GM23338 (cell line): ENCODE data around the gene ATP6V1F. TPM values are rescaled to one million over a fixed set of nuclear protein-coding genes. Genes with fewer than 3 reads are reported as not detected.

Experiments used
- ATAC-seq: fragments of 200-7000 bp; cut with Tn5 transposase; 3 replicates; pipeline ENCODE4 v1.9.1; 2020
- DNase-seq: peaks from one replicate; pipeline ENCODE4 v3.0.0-alpha.2; 2015; ENCODE audit warnings: low spot score
- H2AFZ ChIP-seq: fragments of 200-600 bp; sonication (generic); 2 replicates; pipeline ENCODE4 v1.8.0; 2016; ENCODE audit warnings: antibody characterized with exemption, mild to moderate bottlenecking, moderate library complexity
- H3F3A ChIP-seq: fragments of 200-600 bp; sonication (generic); replicated peaks from 2 replicates; pipeline ENCODE4 v1.8.0; 2017; ENCODE audit warnings: antibody characterized with exemption, mixed run types, low read depth
- H3K27ac ChIP-seq: fragments of 200-600 bp; sonication (generic); 2 replicates; pipeline ENCODE4 v1.6.1; 2016; ENCODE audit warnings: low read depth
- H3K27me3 ChIP-seq: fragments of 200-600 bp; sonication (generic); 2 replicates; pipeline ENCODE4 v1.8.0; 2016; ENCODE audit warnings: mild to moderate bottlenecking, mixed run types, moderate library complexity; ENCODE audit not compliant: insufficient read depth
- H3K36me3 ChIP-seq: fragments of 200-600 bp; sonication (generic); 2 replicates; pipeline ENCODE4 v1.8.0; 2016; ENCODE audit warnings: mild to moderate bottlenecking; ENCODE audit not compliant: insufficient read depth
- H3K4me1 ChIP-seq: fragments of 200-600 bp; sonication (generic); 2 replicates; pipeline ENCODE4 v1.8.0; 2016; ENCODE audit warnings: mild to moderate bottlenecking, moderate library complexity; ENCODE audit not compliant: insufficient read depth
- H3K4me2 ChIP-seq: fragments of 200-600 bp; sonication (generic); 2 replicates; pipeline ENCODE4 v1.7.1; 2017; ENCODE audit warnings: mixed run types
- H3K4me3 ChIP-seq: fragments of 200-600 bp; sonication (generic); 2 replicates; pipeline ENCODE4 v1.6.1; 2016; ENCODE audit warnings: mixed run types
- H3K79me2 ChIP-seq: fragments of 200-600 bp; sonication (generic); replicated peaks from 2 replicates; pipeline ENCODE4 v1.8.0; 2017; ENCODE audit warnings: mild to moderate bottlenecking; ENCODE audit not compliant: insufficient read depth
- H3K9me2 ChIP-seq: fragments of 200-600 bp; sonication (generic); 2 replicates; pipeline ENCODE4 v1.8.0; 2017; ENCODE audit not compliant: insufficient read depth
- H4K20me1 ChIP-seq: fragments of 200-600 bp; sonication (generic); replicated peaks from 2 replicates; pipeline ENCODE4 v1.8.0; 2017; ENCODE audit warnings: mild to moderate bottlenecking; ENCODE audit not compliant: insufficient read depth
- H3K27ac Mint-ChIP-seq: 2 replicates; pipeline ENCODE4 v1.8.0; 2020; ENCODE audit warnings: inconsistent platforms, mild to moderate bottlenecking, moderate library complexity, mixed read lengths
- H3K27me3 Mint-ChIP-seq: 3 replicates; pipeline ENCODE4 v1.8.0; 2022; ENCODE audit warnings: low read depth, mild to moderate bottlenecking, moderate library complexity, mixed read lengths, inconsistent platforms; ENCODE audit not compliant: insufficient read depth, poor library complexity
- H3K36me3 Mint-ChIP-seq: 3 replicates; pipeline ENCODE4 v1.8.0; 2021; ENCODE audit warnings: low read depth, mild to moderate bottlenecking, inconsistent platforms, moderate library complexity, mixed read lengths
- H3K4me1 Mint-ChIP-seq: 3 replicates; pipeline ENCODE4 v1.8.0; 2020; ENCODE audit warnings: mild to moderate bottlenecking, inconsistent platforms, mixed read lengths
- H3K4me3 Mint-ChIP-seq: 3 replicates; pipeline ENCODE4 v1.8.0; 2021; ENCODE audit warnings: moderate library complexity, mild to moderate bottlenecking, inconsistent platforms, mixed read lengths
- H3K9me3 Mint-ChIP-seq: 3 replicates; pipeline ENCODE4 v1.8.0; 2020; ENCODE audit warnings: moderate library complexity, mild to moderate bottlenecking, inconsistent platforms, mixed read lengths
- CREB1 ChIP-seq: fragments of 250-450 bp; sonication (Bioruptor Pico); IDR thresholded peaks from 2 replicates; pipeline ENCODE4 v1.5.0; 2020; ENCODE audit warnings: low read depth, mild to moderate bottlenecking, moderate library complexity
- CTCF ChIP-seq, 2 experiments: fragments of 200-600 bp in 1 of 2; sonication (generic) in 1 of 2; conservative IDR thresholded peaks; 2 replicates each; pipeline versions ENCODE4 v1.5.1 to v1.6.1; 2016 to 2017; ENCODE audit warnings: antibody characterized with exemption in 2 of 2, low read depth in 2 of 2, mild to moderate bottlenecking in 2 of 2, moderate library complexity in 1 of 2
- ETS1 ChIP-seq: IDR thresholded peaks from 2 replicates; pipeline ENCODE4 v1.6.1; 2016; ENCODE audit warnings: antibody characterized with exemption
- EZH2 ChIP-seq: fragments of 200-600 bp; sonication (generic); IDR thresholded peaks from one replicate; pipeline ENCODE4 v1.8.0; 2017; ENCODE audit warnings: antibody characterized with exemption, mild to moderate bottlenecking, low read depth; ENCODE audit not compliant: unreplicated experiment
- EZH2phosphoT487 ChIP-seq: fragments of 200-600 bp; sonication (generic); IDR thresholded peaks from one replicate; pipeline ENCODE4 v1.8.1; 2018; ENCODE audit warnings: antibody characterized with exemption; ENCODE audit not compliant: unreplicated experiment
- JUNB ChIP-seq: IDR thresholded peaks from one replicate; pipeline ENCODE4 v1.6.1; 2016; ENCODE audit warnings: antibody characterized with exemption; ENCODE audit not compliant: unreplicated experiment
- NANOG ChIP-seq: IDR thresholded peaks from 2 replicates; pipeline ENCODE4 v1.6.1; 2016; ENCODE audit warnings: antibody characterized with exemption, borderline replicate concordance
- POLR2AphosphoS5 ChIP-seq: IDR thresholded peaks from 2 replicates; pipeline ENCODE4 v1.6.1; 2016; ENCODE audit warnings: antibody characterized with exemption, low read depth
- REST ChIP-seq: IDR thresholded peaks from one replicate; pipeline ENCODE4 v1.6.1; 2018; ENCODE audit warnings: antibody characterized with exemption; ENCODE audit not compliant: unreplicated experiment
- STAT1 ChIP-seq: IDR thresholded peaks from one replicate; pipeline ENCODE4 v1.6.1; 2016; ENCODE audit warnings: antibody characterized with exemption; ENCODE audit not compliant: unreplicated experiment
- ZNF114 ChIP-seq: fragments of 250-450 bp; sonication (Bioruptor Pico); IDR thresholded peaks from 2 replicates; pipeline ENCODE4 v1.5.0; 2020; ENCODE audit warnings: mild to moderate bottlenecking, moderate library complexity
- ZNF331 ChIP-seq: fragments of 250-450 bp; sonication (Bioruptor Pico); IDR thresholded peaks from 2 replicates; pipeline ENCODE4 v1.5.0; 2020; ENCODE audit warnings: low read depth, mild to moderate bottlenecking, moderate library complexity
- ZNF462 ChIP-seq: fragments of 250-450 bp; sonication (Bioruptor Pico); IDR thresholded peaks from 2 replicates; pipeline ENCODE4 v1.5.0; 2020; ENCODE audit warnings: mild to moderate bottlenecking, moderate library complexity
- polyA plus RNA-seq: library from polyadenylated mRNA; unstranded; fragments of >200 nt; fragmentation: Nextera tagmentation; extraction: Ambion mirVana; gene quantifications from 2 replicates; pipeline ENCODE4 v1.2.1, GENCODE V29; 2016
- total RNA-seq: library from RNA; depleted of rRNA; stranded (reverse); fragments of >200 nt; shearing (Covaris generic); gene quantifications from 2 replicates; pipeline ENCODE4 v1.2.3, GENCODE V29; 2014

ATP6V1F gene
- total and polyA plus RNA-seq, 2 experiments from 2014 or later, result 66.5 to 271 TPM

- Histone ChIP-seq H3F3A (no peaks in the 10 kb centered on the region), H3K4me3 (no peak overlapping the region), H3K36me3 (no peaks in the 10 kb centered on the region), H3K9me2 (no peaks in the 10 kb centered on the region), H3K4me1 (no peaks in the 10 kb centered on the region), H3K4me2 (no peak overlapping the region), H3K27ac (no peak overlapping the region), H3K79me2 (no peaks in the 10 kb centered on the region), H2AFZ (no peak overlapping the region), H3K27me3 (no peaks in the 10 kb centered on the region), H4K20me1 (no peaks in the 10 kb centered on the region)
- TF ChIP-seq ETS1 (no peak), ZNF462 (CRISPR knock-in tag) (no peak), ZNF114 (no peak), REST (no peak), CREB1 (CRISPR knock-in tag) (no peak), STAT1 (no peak), CTCF (conservative IDR thresholded peaks at IDR 0.05; ENCODE audit: low read depth in 2 of 2) (no peak), POLR2AphosphoS5 (no peak), JUNB (no peak), EZH2phosphoT487 (no peak), EZH2 (no peak), ZNF331 (no peak), NANOG (no peak)
- DNase-seq (no peak), ATAC-seq (no peak)
- H3K4me1 Mint-ChIP-seq, result no peaks in the 10 kb centered on the region; the same call in 2 of the 3 replicates
- no peaks in the 10 kb centered on the region for H3K36me3 Mint-ChIP-seq
- peaks cover 8% of the 10 kb centered on the region for H3K27me3 Mint-ChIP-seq
- H3K27ac Mint-ChIP-seq, result no peak overlapping the region
- H3K9me3 Mint-ChIP-seq, result no peaks in the 10 kb centered on the region
- H3K4me3 Mint-ChIP-seq, result no peak overlapping the region
Measured at GRCh38 chr7:128849156-128849515, 13.5 kb upstream of the ATP6V1F start.
